Activated T-cell treated with anti-CD3 and anti-CD28 coated beads for 24 hours (primary cell): ENCODE results near the gene CLMN.

Source experiments
- DNase-seq: peaks from one replicate; pipeline ENCODE4 v3.0.0-alpha.2; 2020; ENCODE audit warnings: low read depth

The CLMN gene

GRCh38 chr14:95238487-95239298 is 81.0 kb downstream of the CLMN start:
- DNase-seq, result no peak

DNA sequence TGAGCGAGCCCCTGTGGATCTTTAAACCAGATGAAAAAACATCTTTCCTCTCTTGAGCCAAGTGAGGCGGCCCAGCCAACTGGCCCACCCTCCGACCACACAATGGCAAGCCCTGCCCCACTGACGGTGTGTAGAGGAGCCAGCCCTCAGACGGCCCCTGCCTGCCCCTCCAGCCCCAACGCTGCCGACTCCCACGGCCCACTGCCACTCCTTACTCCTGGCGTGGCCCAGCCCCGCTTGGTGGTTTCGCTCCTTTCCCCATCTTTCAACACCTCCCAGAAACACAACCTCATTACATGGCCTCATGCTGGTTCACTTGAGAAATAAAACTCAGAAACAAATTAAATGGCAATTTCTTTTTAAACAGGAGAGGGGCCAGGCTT is 81.8 kb downstream of the CLMN start:
- DNase-seq, result no peak

- no peak for DNase-seq
These were observed 82.4 kb downstream of the CLMN start for GRCh38 chr14:95237121-95237957.

DNA sequence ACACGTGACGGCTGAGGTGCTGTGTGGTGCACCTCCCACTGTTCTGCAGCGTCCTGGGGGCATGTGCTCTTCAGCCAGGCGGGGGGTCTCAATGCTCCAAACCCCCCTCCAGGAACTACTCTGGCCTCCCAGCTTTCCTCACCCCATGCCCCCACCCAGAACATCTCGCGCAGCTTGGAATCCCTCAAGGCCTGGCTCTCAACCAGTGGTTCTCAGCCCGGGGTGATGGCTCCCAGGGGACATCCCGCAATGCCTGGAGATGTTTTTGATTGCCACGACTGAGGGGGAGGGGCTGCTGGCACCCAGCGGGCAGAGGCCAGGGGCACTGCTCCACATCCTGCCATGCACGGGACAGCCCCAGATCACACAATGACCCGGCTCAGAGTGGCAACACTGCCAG is 83.5 kb downstream of the CLMN start:
- no peak for DNase-seq

DNA sequence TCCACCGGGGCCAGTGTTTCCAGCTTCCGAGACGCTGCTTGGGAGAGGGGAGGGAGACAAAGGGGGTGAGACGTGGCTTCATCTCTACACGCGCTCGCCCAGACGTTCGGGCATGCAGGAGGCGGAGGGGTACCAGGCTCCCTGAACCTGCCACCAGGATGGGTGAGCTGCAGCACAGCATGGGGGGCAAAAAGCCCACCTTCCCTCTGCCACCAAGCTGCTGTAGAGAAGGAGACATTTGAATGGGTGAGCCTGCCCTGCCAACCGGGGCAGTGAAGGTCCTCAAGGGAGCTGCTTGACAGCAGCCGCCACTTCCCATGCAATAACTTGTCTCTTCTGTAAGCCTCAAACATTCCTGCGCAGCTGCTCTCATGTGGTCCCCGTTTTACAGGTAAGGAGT is 83.9 kb downstream of the CLMN start:
- DNase-seq, result no peak

DNA sequence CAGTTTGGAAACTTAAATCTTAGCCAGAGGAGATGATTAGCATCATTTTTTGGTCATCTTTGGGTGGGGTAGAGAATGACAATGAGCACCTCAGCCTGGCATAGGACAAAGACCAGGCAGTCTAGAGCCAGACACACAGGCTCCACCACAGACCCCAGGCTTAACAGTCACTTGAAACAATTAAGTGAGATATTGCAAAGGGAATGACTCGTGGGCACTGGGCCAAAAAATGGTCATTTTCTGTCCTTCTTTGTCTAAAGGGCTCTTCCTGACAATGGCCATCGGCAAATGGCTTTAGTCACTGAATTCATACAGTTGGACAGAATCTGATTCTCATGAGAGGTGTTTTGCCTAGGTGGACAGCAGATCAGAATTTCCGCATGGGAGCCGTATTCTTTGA is 84.4 kb downstream of the CLMN start:
- no peak for DNase-seq

DNA sequence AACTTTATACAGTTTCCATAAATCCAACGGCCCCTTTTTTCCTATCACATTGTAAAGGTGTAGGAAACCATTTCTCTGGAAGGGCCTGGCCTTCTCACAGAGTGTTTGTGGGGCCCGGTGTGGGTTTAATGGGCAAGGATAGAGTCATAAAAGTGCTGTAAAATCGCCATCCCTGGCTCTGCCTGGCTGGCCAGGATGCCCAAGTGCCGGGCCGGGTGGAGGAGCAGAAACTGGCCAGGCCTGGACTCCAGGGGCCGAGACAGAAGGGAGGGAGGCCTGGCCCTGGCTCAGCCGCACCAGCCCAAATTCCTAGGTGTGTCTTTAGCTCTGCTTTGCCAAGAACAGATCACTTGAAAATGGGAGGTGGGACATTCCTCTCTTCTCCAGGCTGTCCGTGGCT is 85.3 kb downstream of the CLMN start:
- no peak for DNase-seq

- no peak for DNase-seq
These were observed 85.9 kb downstream of the CLMN start for GRCh38 chr14:95233702-95234241.

DNA sequence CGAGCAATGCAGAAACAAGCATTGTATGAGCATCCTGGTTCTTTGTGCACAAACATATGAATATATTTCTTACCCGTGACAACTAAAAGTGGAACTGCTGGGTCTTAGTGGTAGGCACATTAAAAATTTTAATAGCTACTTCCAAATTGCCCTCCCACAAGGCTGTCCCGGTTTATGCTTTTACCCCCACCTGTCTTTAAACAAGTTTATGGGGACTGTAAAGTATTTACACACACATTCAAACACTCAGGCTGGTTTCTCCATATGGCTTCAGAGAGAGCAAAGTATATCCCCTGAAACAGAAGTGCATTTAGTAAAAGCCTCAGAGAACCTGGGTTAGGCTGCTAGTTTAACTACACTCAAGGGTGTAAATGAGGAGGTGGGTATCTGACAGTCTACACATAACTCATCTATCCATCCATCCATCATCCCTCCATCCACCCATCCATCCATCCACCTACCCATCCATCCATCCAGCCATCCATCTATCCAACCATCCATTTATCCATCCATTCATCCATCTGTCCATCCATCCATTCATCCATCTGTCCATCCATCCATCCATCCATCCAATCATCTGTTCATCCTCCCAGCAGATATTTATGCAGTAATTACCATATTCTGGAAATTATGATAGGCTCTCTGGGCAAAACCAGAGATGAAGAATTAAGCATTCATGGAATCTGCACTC is 86.7 kb downstream of the CLMN start:
- DNase-seq, result no peak

DNA sequence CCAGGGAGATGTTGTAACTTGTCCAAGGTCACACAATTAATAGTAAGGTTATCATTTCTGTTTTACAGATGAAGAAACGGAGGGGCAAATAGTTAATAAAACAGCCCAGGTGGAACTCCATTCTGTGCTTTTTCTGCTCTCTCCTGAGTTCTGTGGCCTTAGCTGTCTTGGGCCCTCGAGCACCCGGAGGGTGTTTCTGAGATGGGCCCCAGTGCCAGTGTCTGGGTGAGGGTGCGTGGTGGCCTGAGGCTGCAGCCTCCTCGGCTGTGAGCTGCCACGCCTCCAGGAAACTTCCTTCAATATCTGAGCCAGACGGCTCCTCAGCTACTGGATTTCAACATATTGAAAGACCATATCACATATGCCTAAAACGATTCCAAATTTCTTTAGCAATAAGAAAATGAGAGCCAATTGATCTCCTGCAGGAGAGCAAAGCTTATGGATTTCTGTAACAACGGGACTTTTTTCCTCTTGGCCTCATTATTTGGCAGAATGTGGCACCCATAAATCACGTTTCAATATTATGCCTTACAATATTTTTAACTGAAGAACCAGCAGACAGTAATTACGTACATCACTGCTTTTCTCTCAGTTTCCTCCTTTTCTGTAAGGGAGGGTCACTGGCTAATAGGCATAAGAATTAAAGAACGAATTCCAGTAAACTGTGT is 87.6 kb downstream of the CLMN start:
- DNase-seq, result no peak

DNA sequence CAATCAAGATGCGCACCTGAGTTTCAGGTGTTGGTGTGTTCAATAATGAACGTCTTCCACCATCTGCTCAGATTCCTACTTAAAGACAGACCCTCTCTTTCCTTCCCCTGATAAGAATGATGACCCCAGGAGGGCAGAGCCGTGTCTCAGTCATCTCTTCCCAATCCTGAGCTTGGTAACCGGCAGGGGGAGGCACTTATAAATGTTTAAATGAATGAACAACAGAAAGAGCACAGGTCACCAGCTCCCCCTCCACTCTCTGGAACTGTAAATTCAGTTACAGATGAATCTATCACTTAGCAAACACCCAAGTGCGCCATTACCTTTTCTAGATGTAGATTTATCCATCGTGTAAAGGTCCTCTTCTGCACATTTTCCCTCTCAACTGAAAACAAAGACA is 90.0 kb downstream of the CLMN start:
- DNase-seq, result no peak

GRCh38 chr14:95228240-95228639 is 91.5 kb downstream of the CLMN start:
- DNase-seq, result no peak

DNA sequence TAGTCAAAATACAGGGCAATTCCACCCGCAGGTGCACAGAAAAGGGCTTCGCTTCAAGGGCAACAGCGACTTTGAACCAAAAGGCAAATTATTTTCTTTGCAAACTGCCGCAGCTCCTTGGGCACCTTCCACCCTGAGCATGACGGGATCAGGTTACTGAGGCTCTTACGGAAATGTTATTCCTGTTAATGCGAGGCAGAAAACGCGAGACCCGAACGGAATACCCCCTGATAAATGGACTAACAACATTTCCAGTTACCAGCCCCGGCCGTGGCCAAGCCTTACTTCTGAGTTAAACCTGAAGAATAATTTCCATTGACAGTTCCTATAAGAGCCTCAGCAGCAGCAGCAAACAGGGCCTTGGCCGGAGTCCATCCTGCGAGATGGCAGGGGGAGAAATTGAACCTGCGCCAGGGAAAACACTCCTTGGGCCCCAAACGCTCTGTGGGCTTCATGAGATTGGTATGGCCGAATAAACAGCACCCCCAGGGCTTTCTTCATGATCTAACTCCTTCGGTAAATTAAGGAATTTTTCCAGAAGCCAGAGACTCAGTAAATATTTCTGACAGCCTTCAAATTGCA is 92.3 kb downstream of the CLMN start:
- no peak for DNase-seq

DNA sequence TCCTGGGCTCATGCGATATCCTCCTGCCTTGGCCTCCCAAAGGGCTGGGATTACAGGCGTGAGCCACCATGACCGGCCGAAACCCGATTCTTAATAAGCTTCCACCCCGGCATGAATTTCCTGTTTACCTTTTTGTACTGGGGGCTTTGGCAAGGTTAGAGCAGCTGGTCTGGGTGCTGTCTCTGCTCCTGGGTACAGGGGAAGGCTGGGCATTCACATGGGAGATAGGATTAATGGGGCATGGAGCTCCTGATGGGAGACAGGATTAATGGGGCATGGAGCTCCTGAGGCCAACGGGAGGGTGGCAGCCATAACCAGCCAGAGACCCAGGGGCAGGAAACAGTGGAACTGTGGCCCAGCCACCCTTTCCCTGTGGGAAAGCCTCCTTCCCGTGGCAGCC is 92.9 kb downstream of the CLMN start:
- DNase-seq, result no peak

DNA sequence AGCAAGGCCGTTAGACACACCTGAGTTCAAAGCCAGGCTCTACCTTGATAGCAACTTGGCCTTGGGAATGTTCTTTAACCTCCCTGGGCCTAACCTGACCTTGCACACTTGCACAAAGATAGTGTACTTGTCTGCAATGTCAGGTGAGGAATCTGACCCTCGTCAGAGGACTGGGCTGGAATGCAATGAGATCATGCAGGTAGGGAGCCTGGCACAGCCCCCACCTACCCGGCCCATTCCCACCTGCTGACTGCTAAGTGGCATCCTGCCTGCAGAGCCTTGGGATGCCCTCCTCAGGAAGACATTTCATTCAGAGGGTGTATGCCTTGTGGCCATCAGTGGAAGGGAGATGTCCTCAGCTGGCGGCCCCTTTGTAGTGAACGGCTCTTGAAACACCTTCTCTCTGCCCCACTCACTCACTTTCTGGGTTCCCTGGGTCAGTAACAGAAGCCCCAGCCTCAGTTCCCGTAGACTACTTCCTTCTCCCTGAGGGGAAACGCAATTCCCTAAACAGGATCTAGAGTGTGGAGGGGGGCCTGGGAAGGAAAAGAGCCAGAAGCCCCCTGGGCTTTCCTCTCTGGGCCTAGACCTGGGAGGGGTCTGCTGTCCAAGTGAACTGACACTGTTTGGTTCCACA is 94.3 kb downstream of the CLMN start:
- DNase-seq, result no peak

- DNase-seq, result no peak
These were observed 96.8 kb downstream of the CLMN start for GRCh38 chr14:95222870-95223398.

GRCh38 chr14:95222151-95222631 is 97.5 kb downstream of the CLMN start:
- no peak for DNase-seq

GRCh38 chr14:95221531-95221930 is 98.2 kb downstream of the CLMN start:
- DNase-seq, result no peak

- DNase-seq, result no peak
These were observed 99.0 kb downstream of the CLMN start for GRCh38 chr14:95220663-95221231.

DNA sequence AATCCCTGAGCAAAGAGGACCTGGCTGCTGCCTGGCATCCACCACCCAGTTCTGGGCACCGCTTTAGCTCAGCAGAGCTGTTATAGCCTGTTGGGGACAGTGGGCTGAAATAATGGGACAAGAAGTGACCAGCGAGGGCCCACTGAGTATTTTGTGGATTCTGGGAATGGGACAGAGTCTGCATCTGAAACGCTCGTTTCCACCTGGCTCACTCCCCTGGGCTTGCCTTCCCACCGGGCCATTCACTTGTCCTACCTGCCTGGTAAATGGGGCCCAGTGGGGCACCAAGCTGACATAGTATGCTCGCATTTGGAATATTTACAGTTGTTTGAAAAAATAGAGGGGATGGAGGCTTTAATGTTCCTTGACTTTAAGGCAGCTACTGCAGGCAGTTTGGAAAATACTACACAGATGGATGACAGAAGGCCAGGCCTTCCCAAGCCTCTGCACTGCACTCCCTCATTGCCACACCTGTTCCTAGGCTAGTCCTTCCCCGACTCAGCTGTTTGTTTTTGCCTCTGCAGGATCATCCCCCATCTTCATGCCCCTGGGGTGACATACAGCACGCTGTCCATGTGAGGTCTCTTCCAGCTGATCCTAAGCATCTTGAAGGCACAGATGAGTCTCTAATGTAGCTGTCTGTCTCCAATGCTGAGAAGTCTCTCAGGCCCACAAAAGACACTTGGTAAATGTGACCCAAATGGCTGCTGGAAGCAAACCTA is 101.1 kb downstream of the CLMN start:
- DNase-seq, result no peak
